Measurements from ENCODE around the gene KCNMB2.
"Not testable (repeated sequence)": the region's sequence is repeated elsewhere in the genome, so short reads cannot be mapped to it uniquely, and the experiment has no call there.

KCNMB2 gene

GRCh38 chr3:178546079-178546478, 9.8 kb downstream of the KCNMB2 start:
- H3K4me3 ChIP-seq (ENCODE audit: low read depth, low read length) = peak overlapping the region; percentile 25
- TF ChIP-seq CTCF (IDR thresholded peaks at IDR 0.05; ENCODE audit: insufficient read depth, low read depth, low read length, missing control alignments) = no peak

GRCh38 chr3:178549426-178549825, 13.2 kb downstream of the KCNMB2 start:
- H3K4me3 ChIP-seq (ENCODE audit: low read depth, low read length); DNase-seq (ENCODE audit: low read depth): not testable (repeated sequence)

More at GRCh38 chr3:178546079-178546478, 9.8 kb downstream of the KCNMB2 start:
- peak; percentile 53 for DNase-seq (ENCODE audit: low read depth)

DNA sequence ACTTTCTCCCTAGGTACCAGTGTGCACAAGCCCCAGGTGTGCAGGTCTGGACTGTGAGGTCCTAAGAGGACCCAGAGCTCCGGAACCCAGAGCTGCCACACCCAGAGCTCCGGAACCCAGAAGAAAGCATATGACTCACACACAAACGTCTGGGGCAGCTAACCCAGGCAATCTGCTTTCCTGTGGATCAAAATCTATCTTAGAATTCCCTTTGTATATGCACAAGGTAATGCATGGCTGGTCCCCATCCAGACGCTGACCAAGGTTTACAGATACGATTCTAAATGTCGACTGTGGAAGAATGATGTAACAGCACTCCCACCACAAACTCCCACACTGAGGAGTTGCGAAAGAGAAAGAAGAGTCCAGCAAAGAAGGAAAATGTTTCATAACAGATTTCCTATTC, 15.7 kb downstream of the KCNMB2 start:
- TF ChIP-seq CTCF (IDR thresholded peaks at IDR 0.05; ENCODE audit: insufficient read depth, low read depth, low read length, missing control alignments) = no peak
- no peak overlapping the region for H3K4me3 ChIP-seq (ENCODE audit: low read depth, low read length)
- DNase-seq (ENCODE audit: low read depth) = no peak

- peak; percentile 31 for DNase-seq (ENCODE audit: low read depth)
Measured at GRCh38 chr3:178558637-178559036, 22.4 kb downstream of the KCNMB2 start.

GRCh38 chr3:178560759-178561158, 24.5 kb downstream of the KCNMB2 start:
- no peak for TF ChIP-seq CTCF (IDR thresholded peaks at IDR 0.05; ENCODE audit: insufficient read depth, low read depth, low read length, missing control alignments)
- DNase-seq (ENCODE audit: low read depth) = no peak
- H3K4me3 ChIP-seq (ENCODE audit: low read depth, low read length) = no peak overlapping the region

More at GRCh38 chr3:178558637-178559036, 22.4 kb downstream of the KCNMB2 start:
- no peak for TF ChIP-seq CTCF (IDR thresholded peaks at IDR 0.05; ENCODE audit: insufficient read depth, low read depth, low read length, missing control alignments)
- peak overlapping the region; percentile 12; the same call in 1 of the 2 replicates for H3K4me3 ChIP-seq (ENCODE audit: low read depth, low read length)

DNA sequence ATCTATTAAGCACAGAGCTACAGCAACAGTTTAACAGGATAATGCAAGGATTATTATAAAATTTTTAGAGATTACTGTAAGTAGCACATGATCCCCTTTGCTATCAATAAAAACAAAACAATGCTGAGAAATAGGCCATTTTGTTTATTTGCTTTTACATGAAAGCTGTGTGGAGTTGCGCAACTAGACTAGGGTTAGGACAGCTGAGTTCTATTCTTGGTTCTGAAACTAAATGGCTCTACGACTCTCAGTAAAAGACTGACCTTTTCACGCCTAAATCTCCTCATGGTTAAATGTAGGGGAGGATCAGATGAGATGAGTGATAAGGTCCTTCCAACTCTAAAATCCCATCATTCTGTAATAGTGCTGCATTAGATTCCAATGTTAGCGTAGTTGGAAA, 25.0 kb downstream of the KCNMB2 start:
- TF ChIP-seq CTCF (IDR thresholded peaks at IDR 0.05; ENCODE audit: insufficient read depth, low read depth, low read length, missing control alignments) = no peak
- H3K4me3 ChIP-seq (ENCODE audit: low read depth, low read length) = no peak overlapping the region
- peak; percentile 49 for DNase-seq (ENCODE audit: low read depth)

- DNase-seq (ENCODE audit: low read depth) = peak; percentile 31
- no peak overlapping the region for H3K4me3 ChIP-seq (ENCODE audit: low read depth, low read length)
- no peak for TF ChIP-seq CTCF (IDR thresholded peaks at IDR 0.05; ENCODE audit: insufficient read depth, low read depth, low read length, missing control alignments)
Measured at GRCh38 chr3:178562143-178562946, 26.1 kb downstream of the KCNMB2 start.
